Left forelimb (tissue), 1 donor: ENCODE results near the gene PHACTR1.

Experiments
- DNase-seq: peaks from one replicate; pipeline ENCODE4 v3.0.0-alpha.2; 2018; ENCODE audit warnings: low spot score

PHACTR1 gene

DNA sequence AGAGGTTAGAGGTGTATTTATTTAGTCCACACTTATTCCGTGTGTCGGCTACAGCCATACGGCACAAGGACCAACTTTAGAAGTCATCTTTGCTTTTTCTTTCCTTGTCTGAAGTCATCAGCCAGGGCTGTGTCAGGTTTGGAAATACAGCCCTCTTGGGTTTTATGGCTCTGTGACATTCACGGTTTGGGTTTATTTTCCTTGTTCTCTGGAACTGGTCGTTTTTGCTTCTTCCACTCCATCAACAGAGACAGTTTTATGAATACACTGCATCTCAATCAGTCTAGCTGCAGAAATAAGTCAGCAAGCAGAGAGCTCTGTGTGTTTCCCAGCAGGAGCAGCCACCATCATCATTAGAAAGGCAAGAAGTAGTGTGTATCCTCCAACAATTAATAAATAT is 479.2 kb downstream of the PHACTR1 start:
- no peak for DNase-seq

DNA sequence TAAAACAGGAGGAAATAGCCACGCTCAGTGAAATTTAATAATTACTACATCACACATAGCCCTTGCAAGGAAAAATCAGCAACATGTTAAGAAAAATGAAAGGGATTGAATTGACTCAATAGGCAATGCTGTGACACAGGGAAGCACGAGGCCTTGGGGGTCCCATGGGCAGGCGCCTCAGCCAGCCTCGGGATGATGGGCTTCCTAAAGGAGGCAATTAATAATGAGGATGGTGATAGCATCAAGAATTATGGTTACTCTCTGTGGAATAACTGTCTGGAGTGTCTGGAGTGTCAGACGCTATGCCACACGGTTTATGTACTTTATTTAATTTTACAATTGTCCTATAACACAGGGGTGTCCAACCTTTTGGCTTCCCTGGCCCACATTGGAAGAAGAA is 481.6 kb downstream of the PHACTR1 start:
- no peak for DNase-seq

DNA sequence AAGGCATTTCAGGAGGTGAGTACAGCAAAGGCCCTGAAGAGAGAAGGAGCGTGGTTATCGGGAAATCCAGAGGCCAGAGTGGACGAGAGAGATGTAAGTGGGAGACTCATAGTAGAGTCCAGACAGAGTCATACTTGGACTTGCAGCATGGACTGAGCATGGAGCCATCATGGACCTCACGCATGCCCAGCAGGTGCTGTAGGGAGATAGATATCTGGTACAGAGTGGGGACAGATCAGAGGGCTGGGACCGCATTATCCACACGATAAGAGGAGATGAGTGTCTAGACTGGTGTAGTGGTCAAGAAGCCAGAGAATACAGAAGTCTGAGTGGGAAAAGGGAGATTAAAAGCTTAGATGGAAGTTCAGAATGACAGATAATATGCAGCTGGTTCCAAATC is 484.8 kb downstream of the PHACTR1 start:
- DNase-seq: no peak

DNA sequence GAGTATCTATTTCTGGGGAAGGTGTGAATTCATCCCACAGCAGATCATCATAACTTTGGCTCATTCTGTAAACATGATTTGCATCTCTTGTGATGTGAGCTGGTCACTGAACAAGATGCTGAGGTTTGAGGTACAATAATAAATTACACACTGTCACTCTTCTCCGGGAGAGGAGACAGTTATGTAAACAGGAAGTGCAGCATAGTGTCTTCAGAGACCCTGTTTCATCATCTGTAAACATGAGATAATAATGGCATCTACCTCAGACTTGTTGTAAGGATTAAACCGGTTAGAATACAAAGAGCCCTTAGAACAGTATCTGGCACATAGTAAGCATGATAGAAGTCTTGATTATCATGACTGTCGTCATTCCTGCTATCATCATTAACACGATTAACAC is 486.6 kb downstream of the PHACTR1 start:
- no peak for DNase-seq

DNA sequence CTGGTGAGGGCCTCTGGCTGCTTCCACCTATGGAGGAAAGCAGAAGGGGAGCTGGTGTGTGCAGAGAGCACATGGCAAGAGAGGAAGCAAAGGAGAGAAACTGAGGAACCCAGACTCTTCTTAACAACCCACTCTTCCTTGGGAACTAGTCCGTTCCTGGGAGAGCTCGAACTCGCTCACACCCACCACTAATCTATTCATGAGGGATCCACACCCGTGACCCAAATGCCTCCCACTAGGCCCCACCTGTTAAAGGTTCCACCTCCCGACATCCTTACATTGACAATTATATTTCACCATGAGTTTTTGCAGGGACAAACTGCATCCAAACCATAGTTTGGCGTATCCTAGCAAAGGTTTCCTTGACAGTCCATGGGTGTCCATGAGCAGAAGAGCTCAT is 488.5 kb downstream of the PHACTR1 start:
- DNase-seq: no peak

DNA sequence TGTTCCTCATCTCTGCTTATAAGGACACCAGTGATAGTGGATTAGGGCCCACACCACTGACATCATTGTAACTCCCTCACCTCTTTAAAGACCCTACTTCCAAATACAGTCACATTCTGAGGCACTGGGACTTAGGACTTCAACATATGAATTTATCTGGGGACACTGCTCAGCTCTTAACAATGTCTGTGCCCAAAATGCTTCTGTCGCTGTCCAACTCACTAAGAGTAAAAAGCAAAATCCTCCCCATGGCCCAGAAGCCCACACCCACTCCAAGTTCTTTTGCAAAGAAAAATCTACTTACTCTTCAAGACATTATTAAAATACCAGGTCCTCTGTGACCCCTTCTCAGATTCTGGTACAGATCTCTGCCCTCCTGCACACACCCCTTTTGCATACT is 495.5 kb downstream of the PHACTR1 start:
- no peak for DNase-seq

DNA sequence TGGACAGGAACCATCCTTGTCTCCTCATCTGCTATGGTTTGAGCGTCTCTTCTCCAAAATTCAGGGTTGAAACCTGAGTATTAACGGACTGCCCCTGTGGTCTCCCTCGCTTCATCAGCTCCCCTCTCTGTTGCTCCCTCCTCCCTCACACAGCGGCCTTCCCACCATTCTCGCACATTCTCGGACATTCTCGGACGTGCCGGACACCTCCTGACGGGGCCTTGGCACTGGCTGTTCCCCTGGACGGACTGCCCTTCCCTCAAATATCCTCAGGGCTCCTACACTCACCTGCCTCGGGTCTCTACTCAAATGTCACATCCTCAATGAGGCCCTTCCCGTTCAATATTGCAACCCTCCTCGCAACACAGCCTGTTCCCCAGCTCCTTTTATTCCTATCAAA is 496.0 kb downstream of the PHACTR1 start:
- DNase-seq: no peak

DNA sequence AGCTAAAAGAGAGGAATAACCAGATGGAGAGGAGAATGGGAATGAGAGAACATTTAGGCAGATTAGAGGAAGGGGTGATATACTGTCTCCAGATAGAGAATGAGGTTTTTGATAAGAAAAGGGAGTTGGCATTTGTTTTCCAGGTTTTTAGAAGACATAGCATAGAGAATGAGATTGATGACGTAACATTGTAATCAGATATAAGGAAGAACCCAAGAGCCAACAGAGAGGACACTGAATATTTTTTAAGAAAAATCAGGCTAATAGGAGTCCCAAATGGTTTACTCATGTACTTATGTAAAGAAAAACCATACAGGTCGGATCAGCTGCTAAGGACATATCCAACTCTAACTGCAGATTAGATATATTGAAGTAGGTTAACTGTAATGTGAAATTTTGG is 498.8 kb downstream of the PHACTR1 start:
- DNase-seq: no peak

DNA sequence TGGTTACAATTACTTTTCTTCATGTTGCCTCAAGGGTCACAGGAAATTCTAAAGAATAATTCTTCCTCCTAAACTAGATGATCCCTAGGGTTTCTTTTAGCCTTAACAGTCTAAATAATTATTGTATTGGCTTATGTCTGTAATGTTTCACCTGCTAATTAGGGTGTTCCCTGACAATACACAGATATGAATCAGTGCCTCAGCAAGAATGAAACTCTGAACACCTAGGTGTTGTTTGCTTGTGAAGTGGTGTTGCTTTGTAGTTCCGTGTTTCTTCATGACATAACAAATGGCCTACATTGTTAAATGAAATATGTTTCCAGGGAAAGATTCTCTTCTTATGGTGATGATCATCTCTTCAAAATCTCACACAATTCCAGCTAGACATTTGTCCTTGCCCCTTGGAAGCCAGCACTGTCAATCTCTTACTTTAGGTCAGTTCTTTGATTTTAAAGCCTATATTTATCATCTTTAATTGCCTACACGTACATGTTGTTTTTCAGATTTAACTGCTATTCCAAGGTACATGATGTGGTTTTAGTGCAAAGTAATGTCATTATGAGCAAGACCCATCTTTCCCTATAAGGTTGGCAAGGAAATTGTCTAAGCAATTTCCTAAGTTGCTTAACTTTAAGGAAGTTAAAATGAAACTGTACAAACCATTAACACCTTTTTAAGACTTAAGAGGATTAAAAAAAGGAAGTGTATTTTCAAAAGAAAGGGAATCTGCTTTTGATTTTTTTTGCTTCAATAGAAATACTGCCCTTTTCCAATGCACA is 499.9 kb downstream of the PHACTR1 start:
- DNase-seq: no peak

DNA sequence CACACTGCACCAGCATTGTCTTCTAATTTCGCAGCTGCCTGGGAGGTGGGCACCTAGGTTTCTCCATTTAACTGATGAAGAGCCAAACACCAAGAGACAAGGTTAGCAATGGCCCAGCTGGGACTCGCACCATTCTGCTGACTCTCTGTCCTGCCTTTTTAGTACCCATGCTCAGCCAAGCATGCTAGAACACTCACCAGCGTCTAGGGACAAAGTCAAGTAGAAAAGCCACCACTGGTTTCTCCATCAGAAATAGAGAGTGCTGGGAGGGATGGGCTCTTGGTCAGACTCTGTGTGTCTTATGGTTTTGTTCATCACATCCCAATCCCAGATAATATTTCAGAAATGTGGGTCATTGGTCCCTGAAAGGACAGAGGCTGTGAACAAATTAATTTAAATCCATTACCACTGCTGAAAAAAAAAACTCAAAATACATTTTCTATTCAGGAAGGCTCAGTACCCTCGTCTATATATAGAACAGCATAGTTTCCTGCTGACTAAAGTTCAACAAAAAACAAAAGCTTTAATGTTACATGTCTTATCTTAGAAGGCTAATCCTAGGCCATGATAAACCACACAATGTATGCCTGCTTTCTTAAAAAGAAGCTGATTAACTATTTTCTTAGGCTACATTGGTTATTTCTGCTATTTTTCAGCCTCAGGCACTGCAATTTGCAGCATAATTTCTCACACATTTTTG is 500.8 kb downstream of the PHACTR1 start:
- DNase-seq: no peak

DNA sequence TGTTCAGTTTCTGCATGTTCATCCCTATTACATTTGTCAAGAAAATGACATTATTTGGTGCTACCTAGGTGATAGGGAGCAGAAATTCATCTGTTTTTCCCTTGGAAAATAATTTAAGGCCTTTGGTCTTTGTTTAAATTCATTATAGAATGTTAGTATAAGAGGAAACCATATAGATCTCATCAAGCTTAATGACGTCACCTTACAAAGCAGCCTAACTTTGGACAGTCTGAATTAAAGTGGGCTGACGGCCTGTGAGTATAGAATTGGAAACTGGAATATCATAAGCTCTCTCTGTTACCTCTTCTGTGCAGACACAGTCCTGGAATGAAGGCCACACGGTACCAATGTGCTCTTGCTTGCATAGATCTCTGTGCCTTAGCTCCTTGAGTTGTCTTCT is 503.7 kb downstream of the PHACTR1 start:
- DNase-seq: no peak

DNA sequence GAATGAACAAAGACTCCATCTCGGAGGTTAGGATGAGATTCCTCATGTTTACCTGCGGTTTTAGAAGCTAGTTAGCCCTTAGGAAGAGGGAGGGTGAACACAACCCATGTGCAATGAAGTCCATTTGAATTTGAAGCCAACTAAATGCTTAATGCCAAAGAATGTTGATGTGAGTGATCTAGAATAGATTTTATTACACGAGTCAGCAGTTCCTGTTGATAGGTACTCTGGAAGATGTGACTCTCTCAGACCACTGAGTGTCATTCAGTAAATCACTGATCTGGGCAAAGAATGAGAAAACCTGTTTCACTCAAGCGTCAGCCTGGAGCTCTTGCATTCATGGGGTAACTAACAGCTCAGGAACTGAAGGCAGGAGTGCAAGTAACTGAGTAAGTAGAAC is 505.5 kb downstream of the PHACTR1 start:
- DNase-seq: no peak

DNA sequence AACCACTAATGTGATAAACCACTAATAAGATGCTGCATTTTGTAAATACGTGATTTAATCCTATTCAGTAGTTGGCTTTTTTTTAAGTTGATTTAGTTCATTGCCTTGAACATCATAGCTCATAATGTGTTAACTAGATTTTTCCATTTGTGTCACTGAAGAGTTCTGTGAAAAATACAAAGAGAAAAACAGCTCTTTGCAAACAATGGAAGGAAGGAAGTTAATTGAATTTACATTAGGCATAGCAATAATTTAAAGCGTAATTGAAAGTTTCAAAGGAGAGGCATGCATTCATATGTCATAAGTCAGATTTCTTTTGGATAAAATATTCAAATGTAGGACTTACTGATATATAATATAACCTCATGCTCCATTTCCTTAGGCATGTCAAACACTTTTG is 509.5 kb downstream of the PHACTR1 start:
- no peak for DNase-seq

DNA sequence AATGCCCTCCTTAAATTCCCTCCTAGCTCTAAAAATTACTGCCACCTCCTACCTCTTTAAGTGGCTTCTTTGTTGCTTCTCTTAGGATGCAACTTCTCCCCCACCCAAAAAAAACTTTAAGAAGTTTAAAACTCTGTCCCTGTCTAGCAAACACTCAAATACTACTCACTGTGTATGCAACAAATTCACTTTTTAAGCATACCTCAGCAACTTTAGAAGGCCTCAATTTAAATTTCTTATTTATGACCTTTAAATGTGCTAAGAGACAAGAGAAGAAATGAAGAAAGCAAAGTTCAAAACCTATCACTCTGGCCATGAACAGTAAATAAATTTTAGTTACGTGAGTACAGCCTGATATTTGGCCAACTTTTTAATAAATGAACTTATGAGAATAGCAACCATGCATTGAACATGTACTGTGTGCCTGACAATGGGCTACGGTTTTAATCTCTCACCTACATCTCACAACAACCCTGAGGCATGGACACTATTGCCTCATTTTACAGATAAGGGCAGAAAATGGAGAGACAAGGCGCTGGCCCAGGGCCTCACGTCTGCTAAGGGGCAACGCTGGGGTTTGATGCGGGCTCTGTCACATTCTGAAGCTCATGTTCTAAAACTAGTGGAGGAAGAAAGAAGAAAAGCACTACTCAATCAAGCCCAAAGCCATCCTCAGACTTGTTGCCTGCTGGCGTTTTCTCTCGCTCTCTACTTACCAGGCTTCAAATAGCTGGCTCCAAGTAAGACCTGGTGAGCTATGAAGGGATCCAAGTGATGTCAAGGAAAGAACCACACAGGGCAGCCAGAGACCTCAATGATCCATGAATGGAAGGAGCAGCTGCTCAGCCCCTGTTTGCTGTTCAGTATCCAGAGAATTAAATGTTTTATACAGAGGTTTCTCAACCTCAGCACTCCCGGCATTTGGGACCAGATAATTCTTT is 512.0 kb downstream of the PHACTR1 start:
- no peak for DNase-seq

DNA sequence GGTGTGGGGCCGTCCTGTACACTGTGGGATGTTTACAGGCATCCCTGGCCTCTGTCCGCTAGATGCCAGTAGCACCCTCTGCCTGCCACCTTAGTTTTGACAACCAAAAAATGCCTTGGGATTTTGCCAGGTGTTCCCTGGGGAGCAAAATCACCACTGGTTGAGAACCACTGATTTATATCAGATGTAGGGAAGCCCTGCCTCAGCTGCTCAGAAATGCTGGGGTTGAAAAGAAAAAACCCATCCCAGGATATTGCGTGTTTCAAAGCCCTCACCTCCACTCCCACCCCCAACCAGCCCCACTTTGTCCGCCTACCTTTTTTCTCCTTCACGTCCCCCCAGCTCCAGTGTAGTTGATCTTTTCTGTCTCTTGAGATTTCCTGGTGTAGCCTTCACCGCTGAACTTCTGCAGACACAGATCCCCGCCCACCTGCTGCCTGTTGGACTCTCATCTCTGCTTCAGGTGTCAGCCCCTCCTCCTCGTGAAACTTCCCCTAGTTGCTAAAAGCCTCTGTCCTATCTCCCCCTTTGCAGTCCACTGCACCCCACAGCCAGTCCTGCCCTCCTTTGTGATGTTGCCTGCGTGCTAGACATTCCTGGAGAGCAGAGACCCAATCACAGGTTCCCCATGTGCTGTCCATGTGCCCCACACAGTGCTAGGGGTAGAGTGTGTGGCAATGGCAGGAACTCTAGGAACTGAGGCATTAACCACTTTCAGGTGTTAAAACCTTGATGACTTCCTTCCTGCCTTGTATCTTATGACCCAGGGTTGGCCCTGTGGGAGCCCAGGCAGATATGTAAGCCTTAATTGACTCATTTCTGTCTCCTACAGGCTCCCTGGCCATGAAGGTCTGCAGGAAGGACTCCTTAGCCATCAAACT is 512.9 kb downstream of the PHACTR1 start:
- DNase-seq: no peak

DNA sequence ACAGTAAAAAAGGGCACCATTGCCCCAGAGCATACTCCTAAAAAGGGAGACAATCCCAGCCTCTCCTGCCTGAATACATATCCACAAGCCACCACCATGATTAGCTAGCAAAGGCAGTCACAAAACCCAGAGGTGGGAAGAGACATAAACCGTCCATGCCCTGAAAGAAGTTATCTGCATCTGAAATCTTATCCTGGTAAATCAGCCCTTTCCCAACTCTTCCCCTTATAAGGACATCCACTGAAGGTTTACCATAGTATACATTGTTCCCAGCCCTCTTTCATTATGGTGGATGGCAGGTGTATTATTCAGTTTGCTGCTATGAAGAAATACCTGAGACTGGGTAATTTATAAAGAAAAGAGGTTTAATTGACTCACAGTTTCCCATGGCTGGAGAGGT is 516.5 kb downstream of the PHACTR1 start:
- DNase-seq: no peak

DNA sequence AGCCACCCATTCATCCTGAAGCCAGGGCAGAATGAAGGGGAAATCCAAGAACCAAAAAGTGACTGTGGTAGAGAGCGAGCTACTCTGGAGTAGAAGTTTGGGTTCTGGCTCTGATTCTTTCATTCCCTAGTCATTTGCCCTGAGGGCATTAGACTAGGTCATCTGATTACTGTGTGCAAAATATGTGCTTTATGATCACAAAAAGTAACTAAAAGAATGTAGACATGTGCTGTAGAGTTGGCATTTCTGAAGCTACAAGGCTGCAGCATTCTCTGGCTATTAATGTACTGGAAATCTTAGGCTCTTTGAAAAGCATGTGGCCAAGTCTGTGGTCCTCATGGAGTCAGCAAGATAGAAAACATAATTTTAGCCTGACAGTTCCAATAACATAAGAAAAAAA is 517.6 kb downstream of the PHACTR1 start:
- DNase-seq: no peak

DNA sequence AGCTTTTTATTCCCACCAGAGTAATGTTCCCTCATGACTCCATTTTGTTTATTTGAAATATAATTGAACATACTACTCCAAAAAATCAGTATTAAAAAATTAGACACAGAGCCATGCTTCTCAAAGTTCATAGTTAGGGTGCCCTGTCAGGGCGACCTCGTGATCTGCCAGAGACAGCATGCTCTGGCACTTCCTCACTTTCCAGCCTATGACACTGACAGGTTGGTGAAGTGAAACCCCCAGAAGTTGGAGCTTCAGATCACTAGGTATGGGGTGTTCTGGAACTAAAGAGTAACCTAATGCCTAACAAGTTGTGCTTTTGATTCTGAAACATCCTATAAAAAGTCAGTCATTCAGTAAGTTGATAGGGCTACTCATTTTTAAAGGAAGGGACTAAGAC is 518.8 kb downstream of the PHACTR1 start:
- no peak for DNase-seq

DNA sequence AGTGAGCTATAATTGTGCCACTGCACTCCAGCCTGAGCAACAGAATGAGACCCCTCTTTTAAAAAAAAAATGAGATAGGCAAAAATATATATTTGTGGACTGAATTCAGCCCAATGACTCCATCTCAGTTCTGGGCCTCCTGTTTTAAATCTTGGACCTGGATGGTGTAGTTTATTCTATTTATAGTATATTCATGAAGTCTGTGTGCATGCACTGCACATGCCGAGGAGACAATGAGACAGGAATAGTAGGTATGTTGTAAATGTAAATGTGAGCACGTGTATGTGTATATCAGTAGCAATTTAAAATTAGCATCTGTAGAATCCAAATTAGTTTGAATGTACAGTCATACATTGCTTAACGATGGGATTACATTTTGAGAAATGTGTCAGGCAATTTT is 520.8 kb downstream of the PHACTR1 start:
- no peak for DNase-seq

DNA sequence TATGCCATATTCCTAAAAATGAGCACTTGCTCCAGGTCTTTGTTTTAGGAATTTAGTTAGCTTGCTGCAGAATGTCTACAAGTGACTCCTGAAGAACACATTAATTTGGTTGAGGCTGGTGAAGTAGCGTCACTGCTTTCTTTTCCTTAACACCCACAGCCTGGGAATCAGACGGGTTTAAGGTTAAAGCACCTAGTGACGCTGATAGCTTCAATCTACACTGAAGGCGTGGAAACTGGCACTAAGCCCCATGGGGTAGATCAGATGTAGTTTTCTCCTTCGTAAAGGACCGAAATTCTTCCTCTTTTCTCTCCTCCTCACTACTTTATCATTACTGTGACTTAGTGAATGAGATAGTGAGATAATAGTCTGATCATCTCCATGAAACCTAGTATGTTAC is 521.5 kb downstream of the PHACTR1 start:
- no peak for DNase-seq

DNA sequence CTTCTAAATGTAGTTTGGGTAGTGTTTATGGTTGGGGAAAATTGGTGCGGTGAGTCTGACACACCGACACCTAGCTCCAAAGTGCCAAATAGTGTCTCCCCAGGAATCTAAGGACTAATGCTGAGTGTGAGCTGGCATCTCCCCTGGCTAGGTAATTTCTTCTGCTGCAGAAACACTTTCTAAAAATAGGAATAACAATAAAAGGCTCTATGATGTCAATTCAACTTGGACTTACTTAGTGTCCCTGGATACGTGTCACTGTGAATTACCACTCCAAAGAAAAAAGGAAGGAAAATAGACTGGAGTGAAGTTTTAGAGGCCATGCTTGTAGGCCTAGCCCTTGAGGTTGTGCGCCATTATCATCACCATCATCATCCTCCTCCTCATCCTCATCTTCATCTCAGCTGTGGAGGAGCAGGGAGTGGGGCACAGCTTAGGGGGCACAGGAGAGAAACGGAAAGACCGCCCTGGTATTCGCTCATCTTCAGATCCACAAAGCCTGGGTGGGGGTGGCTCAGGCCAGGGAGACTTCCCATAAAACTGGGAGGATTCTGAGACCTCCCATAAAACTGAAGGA is 522.2 kb downstream of the PHACTR1 start:
- no peak for DNase-seq
